Measurements from ENCODE around the gene RANBP17.

DNA sequence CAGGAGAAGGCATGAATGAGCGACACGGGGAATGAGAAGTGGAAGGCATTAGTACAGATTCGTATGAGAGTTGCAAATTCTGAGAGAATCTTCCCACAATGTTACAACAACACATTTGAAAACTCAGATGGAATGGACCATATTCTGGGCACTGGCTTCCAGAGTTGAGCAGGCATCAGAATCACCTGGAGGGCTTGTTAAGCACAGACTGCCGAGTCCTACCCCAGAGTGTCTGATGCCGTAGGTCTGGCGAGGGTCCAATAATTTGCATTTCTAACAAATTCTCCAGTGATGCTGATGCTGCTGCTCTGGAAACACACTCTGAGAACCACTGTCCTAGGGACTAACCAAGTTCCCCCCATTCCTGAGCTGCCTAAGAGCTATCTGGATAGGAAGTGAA lies 444.3 kb downstream of the RANBP17 start:
- TF ChIP-seq, protein P1, sequence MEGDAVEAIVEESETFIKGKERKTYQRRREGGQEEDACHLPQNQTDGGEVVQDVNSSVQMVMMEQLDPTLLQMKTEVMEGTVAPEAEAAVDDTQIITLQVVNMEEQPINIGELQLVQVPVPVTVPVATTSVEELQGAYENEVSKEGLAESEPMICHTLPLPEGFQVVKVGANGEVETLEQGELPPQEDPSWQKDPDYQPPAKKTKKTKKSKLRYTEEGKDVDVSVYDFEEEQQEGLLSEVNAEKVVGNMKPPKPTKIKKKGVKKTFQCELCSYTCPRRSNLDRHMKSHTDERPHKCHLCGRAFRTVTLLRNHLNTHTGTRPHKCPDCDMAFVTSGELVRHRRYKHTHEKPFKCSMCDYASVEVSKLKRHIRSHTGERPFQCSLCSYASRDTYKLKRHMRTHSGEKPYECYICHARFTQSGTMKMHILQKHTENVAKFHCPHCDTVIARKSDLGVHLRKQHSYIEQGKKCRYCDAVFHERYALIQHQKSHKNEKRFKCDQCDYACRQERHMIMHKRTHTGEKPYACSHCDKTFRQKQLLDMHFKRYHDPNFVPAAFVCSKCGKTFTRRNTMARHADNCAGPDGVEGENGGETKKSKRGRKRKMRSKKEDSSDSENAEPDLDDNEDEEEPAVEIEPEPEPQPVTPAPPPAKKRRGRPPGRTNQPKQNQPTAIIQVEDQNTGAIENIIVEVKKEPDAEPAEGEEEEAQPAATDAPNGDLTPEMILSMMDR (IDR thresholded peaks at IDR 0.05): no peak
- TF ChIP-seq POLR2A (IDR thresholded peaks at IDR 0.05): no peak
